C4-2B (cell line): ENCODE data around the gene PTDSS2.

Experiments used
- ZFX ChIP-seq: fragments of 450-650 bp; IDR thresholded peaks from 2 replicates; pipeline ENCODE4 v1.6.1; 2017
- TF ChIP-seq, protein P1 (sequence below): fragments of 450-650 bp; conservative IDR thresholded peaks from 2 replicates; pipeline ENCODE4 v1.5.1; 2017; ENCODE audit warnings: mild to moderate bottlenecking

DNA sequence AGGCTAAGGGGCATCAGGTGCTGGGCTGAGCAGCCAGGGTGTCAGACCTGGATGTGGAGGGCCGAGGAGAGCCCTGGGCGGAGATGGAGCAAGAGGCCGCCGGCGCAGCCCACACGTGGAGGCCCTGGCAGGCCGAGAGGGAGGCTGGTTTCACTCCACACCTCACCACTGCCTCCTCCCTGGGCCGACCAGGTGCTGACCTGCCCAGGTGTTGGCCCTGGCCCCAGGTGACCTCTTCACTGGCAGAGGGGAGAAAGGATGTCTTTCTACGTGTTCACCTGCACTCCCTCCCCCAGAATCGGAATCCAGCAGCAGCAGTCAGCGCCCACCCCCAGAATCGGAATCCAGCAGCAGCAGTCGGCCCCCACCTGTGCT lies 9.0 kb upstream of the PTDSS2 start:
- TF ChIP-seq, protein P1, sequence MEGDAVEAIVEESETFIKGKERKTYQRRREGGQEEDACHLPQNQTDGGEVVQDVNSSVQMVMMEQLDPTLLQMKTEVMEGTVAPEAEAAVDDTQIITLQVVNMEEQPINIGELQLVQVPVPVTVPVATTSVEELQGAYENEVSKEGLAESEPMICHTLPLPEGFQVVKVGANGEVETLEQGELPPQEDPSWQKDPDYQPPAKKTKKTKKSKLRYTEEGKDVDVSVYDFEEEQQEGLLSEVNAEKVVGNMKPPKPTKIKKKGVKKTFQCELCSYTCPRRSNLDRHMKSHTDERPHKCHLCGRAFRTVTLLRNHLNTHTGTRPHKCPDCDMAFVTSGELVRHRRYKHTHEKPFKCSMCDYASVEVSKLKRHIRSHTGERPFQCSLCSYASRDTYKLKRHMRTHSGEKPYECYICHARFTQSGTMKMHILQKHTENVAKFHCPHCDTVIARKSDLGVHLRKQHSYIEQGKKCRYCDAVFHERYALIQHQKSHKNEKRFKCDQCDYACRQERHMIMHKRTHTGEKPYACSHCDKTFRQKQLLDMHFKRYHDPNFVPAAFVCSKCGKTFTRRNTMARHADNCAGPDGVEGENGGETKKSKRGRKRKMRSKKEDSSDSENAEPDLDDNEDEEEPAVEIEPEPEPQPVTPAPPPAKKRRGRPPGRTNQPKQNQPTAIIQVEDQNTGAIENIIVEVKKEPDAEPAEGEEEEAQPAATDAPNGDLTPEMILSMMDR, result no peak
- no peak for TF ChIP-seq ZFX
